ENCODE results near the gene INSR.

GRCh38 chr19:7252364-7252763 lies 41.9 kb downstream of the INSR start:
- TF ChIP-seq CTCF (IDR thresholded peaks at IDR 0.05; ENCODE audit: extremely low read depth in 1 of 2, insufficient read depth in 1 of 2, low read depth in 1 of 2, low read length in 2 of 2) (no peak), POLR2AphosphoS5 (IDR thresholded peaks at IDR 0.05; ENCODE audit: insufficient read depth, low read depth, low read length) (no peak), EZH2 (IDR thresholded peaks at IDR 0.05; ENCODE audit: borderline replicate concordance, low read depth, low read length, severe bottlenecking) (no peak), FOS (IDR thresholded peaks at IDR 0.05; ENCODE audit: borderline replicate concordance, insufficient read depth, low read length) (no peak), POLR2A (IDR thresholded peaks at IDR 0.05; ENCODE audit: low read depth, low read length) (no peak)

Data from endothelial cell of umbilical vein (primary cell).